ENCODE results near the gene EDN3. TPM values are rescaled to one million over a fixed set of nuclear protein-coding genes. Genes with fewer than 3 reads are reported as not detected.

The EDN3 gene
- total RNA-seq, 1 experiment from 2014 or later = not detected

GRCh38 chr20:59259946-59260345, 40.5 kb upstream of the EDN3 start:
- H3K9me3 ChIP-seq (ENCODE audit: control insufficient read depth in 1 of 2, insufficient read depth in 1 of 2, low read depth in 1 of 2, low read length in 2 of 2) = no peaks in the 10 kb centered on the region
- no peak overlapping the region for H3K4me2 ChIP-seq (ENCODE audit: low read length)
- DNase-seq (ENCODE audit: low read depth, low spot score) (no peak), ATAC-seq (no peak)
- H3K9me2 ChIP-seq (ENCODE audit: insufficient read depth) = no peaks in the 10 kb centered on the region
- POLR2A ChIA-PET = no interaction called here
- CTCF ChIA-PET = no interaction called here
- no peak overlapping the region for H3K9ac ChIP-seq (ENCODE audit: low read length)
- H2AFZ ChIP-seq (ENCODE audit: low read depth, low read length, poor library complexity, severe bottlenecking) = no peak overlapping the region
- no peaks in the 10 kb centered on the region for H3K79me2 ChIP-seq (ENCODE audit: insufficient read depth, low read length)
- H3K4me3 ChIP-seq (replicated peaks in 1 of 2; ENCODE audit: low read depth in 1 of 2, low read length in 2 of 2) = no peak overlapping the region
- H3K27ac ChIP-seq (ENCODE audit: low read depth, low read length) = no peak overlapping the region
- no peaks in the 10 kb centered on the region for H3K36me3 ChIP-seq (ENCODE audit: control insufficient read depth in 1 of 2, insufficient read depth in 2 of 2, low read length in 2 of 2)
- intact Hi-C loops (cut with micrococcal nuclease) = no loop called here
- no TSS peak for BruUV-seq (replicated peaks)
- H3K27me3 ChIP-seq (ENCODE audit: insufficient read depth, low read length) = peaks cover 56% of the 10 kb centered on the region
- RAD21 ChIA-PET (ENCODE audit: low non-redundant PET in 1 of 2, low total read pairs in 2 of 2, uncharacterized antibody in 2 of 2, unreplicated experiment in 2 of 2) = no interaction called here
- H4K20me1 ChIP-seq (ENCODE audit: insufficient read depth) = no peaks in the 10 kb centered on the region
- H3K4me1 ChIP-seq (ENCODE audit: control insufficient read depth in 1 of 2, insufficient read depth in 2 of 2, low read length in 2 of 2) = no peaks in the 10 kb centered on the region
- TF ChIP-seq CEBPB (IDR thresholded peaks at IDR 0.05; ENCODE audit: low read depth) (no peak), TCF7L2 (IDR thresholded peaks at IDR 0.05; ENCODE audit: borderline replicate concordance, extremely low read depth, insufficient read depth, insufficient read length) (no peak), SP1 (IDR thresholded peaks at IDR 0.05; ENCODE audit: low read depth) (no peak), YY1 (IDR thresholded peaks at IDR 0.05; ENCODE audit: extremely low read depth, insufficient replicate concordance, low read depth, low read length) (no peak), SRF (IDR thresholded peaks at IDR 0.05; ENCODE audit: low read depth) (no peak), ZFX (IDR thresholded peaks at IDR 0.05) (no peak), REST (IDR thresholded peaks at IDR 0.05; ENCODE audit: low read depth) (no peak), POLR2AphosphoS5 (IDR thresholded peaks at IDR 0.05; ENCODE audit: low read depth, low read length) (no peak), EGR1 (IDR thresholded peaks at IDR 0.05; ENCODE audit: low read depth) (no peak), ELF1 (IDR thresholded peaks at IDR 0.05; ENCODE audit: borderline replicate concordance, low read depth) (no peak), EZH2phosphoT487 (IDR thresholded peaks at IDR 0.05; ENCODE audit: borderline replicate concordance) (no peak), FOSL1 (IDR thresholded peaks at IDR 0.05; ENCODE audit: low read depth) (no peak), EZH2 (IDR thresholded peaks at IDR 0.05) (no peak), ZNF274 (IDR thresholded peaks at IDR 0.05; ENCODE audit: low read depth, low read length) (no peak), RAD21 (IDR thresholded peaks at IDR 0.05; ENCODE audit: low read depth) (no peak), SIN3A (IDR thresholded peaks at IDR 0.05; ENCODE audit: low read depth) (no peak), POLR2A (IDR thresholded peaks at IDR 0.05; ENCODE audit: borderline replicate concordance, extremely low read depth, insufficient read depth, insufficient read length) (no peak), MAX (IDR thresholded peaks at IDR 0.05) (no peak)

Data from HCT116 (cell line).